A549 (cell line): ENCODE data around the gene YPEL1.
"Not testable (repeated sequence)": the region's sequence is repeated elsewhere in the genome, so short reads cannot be mapped to it uniquely, and the experiment has no call there.

Experiments used
- CHD2 ChIP-seq: fragments of 150-350 bp; IDR thresholded peaks from 2 replicates; pipeline ENCODE4 v1.6.1; 2014; ENCODE audit warnings: low read length; ENCODE audit not compliant: partially characterized antibody
- ESRRA ChIP-seq: fragments of 150-350 bp; IDR thresholded peaks from 2 replicates; pipeline ENCODE4 v1.6.1; 2014; ENCODE audit warnings: mild to moderate bottlenecking, low read length, borderline replicate concordance
- HDAC2 ChIP-seq: fragments of 200-600 bp; sonication (generic); IDR thresholded peaks from 2 replicates; pipeline ENCODE4 v1.6.1; 2016
- JUN ChIP-seq, 2 experiments: fragments of >200 bp; sonication (Bioruptor Twin); formaldehyde crosslinking; IDR thresholded peaks; 2 replicates in 1 of 2; 3 replicates in 1 of 2; pipeline ENCODE4 v1.6.1; 2016 to 2017
- JUNB ChIP-seq: fragments of >200 bp; sonication (Bioruptor Twin); formaldehyde crosslinking; IDR thresholded peaks from 2 replicates; pipeline ENCODE4 v1.6.1; 2016
- POLR2A ChIP-seq: IDR thresholded peaks from 2 replicates; pipeline ENCODE4 v1.6.1; 2012; ENCODE audit warnings: mild to moderate bottlenecking, low read length
- SREBF2 ChIP-seq: fragments of 450-650 bp; IDR thresholded peaks from 2 replicates; pipeline ENCODE4 v1.6.1; 2014; ENCODE audit warnings: mild to moderate bottlenecking, moderate library complexity
- TF ChIP-seq, protein P1 (sequence below): fragments of >200 bp; sonication (Bioruptor Twin); formaldehyde crosslinking; IDR thresholded peaks from 3 replicates; pipeline ENCODE4 v1.5.1; 2016
- TF ChIP-seq, protein P2 (sequence below): IDR thresholded peaks from 2 replicates; pipeline ENCODE4 v1.6.1; 2012
- TF ChIP-seq, protein P3 (sequence below): fragments of 200-600 bp; sonication (generic); IDR thresholded peaks from 2 replicates; pipeline ENCODE4 v1.6.1; 2016; ENCODE audit warnings: antibody characterized with exemption, mild to moderate bottlenecking, moderate library complexity
- TF ChIP-seq, protein P4 (sequence below): fragments of 150-350 bp; IDR thresholded peaks from 2 replicates; pipeline ENCODE4 v1.6.1; 2014; ENCODE audit warnings: low read depth, mild to moderate bottlenecking, low read length

DNA sequence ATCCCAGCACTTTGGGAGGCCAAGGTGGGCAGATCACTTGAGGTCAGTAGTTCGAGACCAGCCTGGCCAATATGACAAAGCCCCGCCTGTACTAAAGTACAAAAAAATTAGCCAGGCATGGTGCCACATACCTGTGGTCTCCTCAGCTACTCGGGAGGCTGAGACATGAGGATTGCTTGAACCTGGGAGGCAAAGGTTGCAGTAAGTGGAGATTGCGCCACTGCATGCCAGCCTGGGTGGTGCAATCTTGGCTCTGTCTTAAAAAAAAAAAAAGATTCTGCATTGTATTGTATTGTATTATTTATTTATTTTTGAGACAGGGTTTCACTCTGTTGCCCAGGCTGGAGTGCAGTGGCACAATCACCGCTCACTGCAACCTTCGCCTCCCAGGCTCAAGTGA is 9.3 kb upstream of the YPEL1 start:
- TF ChIP-seq, protein P1, sequence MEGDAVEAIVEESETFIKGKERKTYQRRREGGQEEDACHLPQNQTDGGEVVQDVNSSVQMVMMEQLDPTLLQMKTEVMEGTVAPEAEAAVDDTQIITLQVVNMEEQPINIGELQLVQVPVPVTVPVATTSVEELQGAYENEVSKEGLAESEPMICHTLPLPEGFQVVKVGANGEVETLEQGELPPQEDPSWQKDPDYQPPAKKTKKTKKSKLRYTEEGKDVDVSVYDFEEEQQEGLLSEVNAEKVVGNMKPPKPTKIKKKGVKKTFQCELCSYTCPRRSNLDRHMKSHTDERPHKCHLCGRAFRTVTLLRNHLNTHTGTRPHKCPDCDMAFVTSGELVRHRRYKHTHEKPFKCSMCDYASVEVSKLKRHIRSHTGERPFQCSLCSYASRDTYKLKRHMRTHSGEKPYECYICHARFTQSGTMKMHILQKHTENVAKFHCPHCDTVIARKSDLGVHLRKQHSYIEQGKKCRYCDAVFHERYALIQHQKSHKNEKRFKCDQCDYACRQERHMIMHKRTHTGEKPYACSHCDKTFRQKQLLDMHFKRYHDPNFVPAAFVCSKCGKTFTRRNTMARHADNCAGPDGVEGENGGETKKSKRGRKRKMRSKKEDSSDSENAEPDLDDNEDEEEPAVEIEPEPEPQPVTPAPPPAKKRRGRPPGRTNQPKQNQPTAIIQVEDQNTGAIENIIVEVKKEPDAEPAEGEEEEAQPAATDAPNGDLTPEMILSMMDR: not testable (repeated sequence)
- not testable (repeated sequence) for TF ChIP-seq HDAC2; ESRRA; JUNB; SREBF2; POLR2A; JUN (IDR thresholded peaks at IDR 0.05); CHD2
- TF ChIP-seq, protein P2, sequence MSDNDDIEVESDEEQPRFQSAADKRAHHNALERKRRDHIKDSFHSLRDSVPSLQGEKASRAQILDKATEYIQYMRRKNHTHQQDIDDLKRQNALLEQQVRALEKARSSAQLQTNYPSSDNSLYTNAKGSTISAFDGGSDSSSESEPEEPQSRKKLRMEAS: not testable (repeated sequence)
- TF ChIP-seq, protein P3, sequence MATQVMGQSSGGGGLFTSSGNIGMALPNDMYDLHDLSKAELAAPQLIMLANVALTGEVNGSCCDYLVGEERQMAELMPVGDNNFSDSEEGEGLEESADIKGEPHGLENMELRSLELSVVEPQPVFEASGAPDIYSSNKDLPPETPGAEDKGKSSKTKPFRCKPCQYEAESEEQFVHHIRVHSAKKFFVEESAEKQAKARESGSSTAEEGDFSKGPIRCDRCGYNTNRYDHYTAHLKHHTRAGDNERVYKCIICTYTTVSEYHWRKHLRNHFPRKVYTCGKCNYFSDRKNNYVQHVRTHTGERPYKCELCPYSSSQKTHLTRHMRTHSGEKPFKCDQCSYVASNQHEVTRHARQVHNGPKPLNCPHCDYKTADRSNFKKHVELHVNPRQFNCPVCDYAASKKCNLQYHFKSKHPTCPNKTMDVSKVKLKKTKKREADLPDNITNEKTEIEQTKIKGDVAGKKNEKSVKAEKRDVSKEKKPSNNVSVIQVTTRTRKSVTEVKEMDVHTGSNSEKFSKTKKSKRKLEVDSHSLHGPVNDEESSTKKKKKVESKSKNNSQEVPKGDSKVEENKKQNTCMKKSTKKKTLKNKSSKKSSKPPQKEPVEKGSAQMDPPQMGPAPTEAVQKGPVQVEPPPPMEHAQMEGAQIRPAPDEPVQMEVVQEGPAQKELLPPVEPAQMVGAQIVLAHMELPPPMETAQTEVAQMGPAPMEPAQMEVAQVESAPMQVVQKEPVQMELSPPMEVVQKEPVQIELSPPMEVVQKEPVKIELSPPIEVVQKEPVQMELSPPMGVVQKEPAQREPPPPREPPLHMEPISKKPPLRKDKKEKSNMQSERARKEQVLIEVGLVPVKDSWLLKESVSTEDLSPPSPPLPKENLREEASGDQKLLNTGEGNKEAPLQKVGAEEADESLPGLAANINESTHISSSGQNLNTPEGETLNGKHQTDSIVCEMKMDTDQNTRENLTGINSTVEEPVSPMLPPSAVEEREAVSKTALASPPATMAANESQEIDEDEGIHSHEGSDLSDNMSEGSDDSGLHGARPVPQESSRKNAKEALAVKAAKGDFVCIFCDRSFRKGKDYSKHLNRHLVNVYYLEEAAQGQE: not testable (repeated sequence)
- TF ChIP-seq, protein P4, sequence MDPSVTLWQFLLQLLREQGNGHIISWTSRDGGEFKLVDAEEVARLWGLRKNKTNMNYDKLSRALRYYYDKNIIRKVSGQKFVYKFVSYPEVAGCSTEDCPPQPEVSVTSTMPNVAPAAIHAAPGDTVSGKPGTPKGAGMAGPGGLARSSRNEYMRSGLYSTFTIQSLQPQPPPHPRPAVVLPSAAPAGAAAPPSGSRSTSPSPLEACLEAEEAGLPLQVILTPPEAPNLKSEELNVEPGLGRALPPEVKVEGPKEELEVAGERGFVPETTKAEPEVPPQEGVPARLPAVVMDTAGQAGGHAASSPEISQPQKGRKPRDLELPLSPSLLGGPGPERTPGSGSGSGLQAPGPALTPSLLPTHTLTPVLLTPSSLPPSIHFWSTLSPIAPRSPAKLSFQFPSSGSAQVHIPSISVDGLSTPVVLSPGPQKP: not testable (repeated sequence)
